CD4-positive, alpha-beta memory T cell (primary cell): Measurements from ENCODE around the gene FASTK. TPM values are rescaled to one million over a fixed set of nuclear protein-coding genes. Genes with fewer than 3 reads are reported as not detected.

Source experiments
- CTCF ChIA-PET: fragments of 350-600 bp; sonication (Branson Sonifier 250); formaldehyde crosslinking; loops from one replicate; lab custom pipeline; 2021; ENCODE audit warnings: inconsistent platforms; ENCODE audit not compliant: partially characterized antibody; lab: Charles Lee
- POLR2A ChIA-PET: fragments of 350-600 bp; sonication (Branson Sonifier 250); formaldehyde crosslinking; loops from one replicate; lab custom pipeline; 2021; ENCODE audit not compliant: partially characterized antibody; lab: Charles Lee
- DNase-seq, 5 donors: peaks; one replicate each; pipeline versions ENCODE4 v3.0.0 to v3.0.0-alpha.2; 2020 to 2022; ENCODE audit warnings: mixed read lengths in 1 of 5
- H3K27ac ChIP-seq: one replicate; pipeline ENCODE4 v1.7.0; 2013; ENCODE audit warnings: low read depth, low read length
- H3K27me3 ChIP-seq: 2 replicates; pipeline ENCODE4 v1.7.0; 2013; ENCODE audit warnings: mild to moderate bottlenecking, low read length, moderate library complexity; ENCODE audit not compliant: insufficient read depth
- H3K36me3 ChIP-seq: 2 replicates; pipeline ENCODE4 v1.7.0; 2013; ENCODE audit warnings: mild to moderate bottlenecking, low read length, moderate library complexity; ENCODE audit not compliant: insufficient read depth
- H3K4me1 ChIP-seq: 2 replicates; pipeline ENCODE4 v1.7.0; 2013; ENCODE audit warnings: mild to moderate bottlenecking, low read length, moderate library complexity; ENCODE audit not compliant: insufficient read depth
- H3K4me3 ChIP-seq, 2 donors: one replicate each; pipeline ENCODE4 v1.7.0; 2013; ENCODE audit warnings: low read length in 2 of 2, mild to moderate bottlenecking in 1 of 2
- H3K9me3 ChIP-seq, 2 donors: one replicate each; pipeline ENCODE4 v1.7.0; 2013; ENCODE audit warnings: low read length in 2 of 2, control low read depth in 1 of 2; ENCODE audit not compliant: control insufficient read depth in 1 of 2
- H3K27ac Mint-ChIP-seq, 7 donors: one replicate each; pipeline ENCODE4 v1.8.0; 2020 to 2021; ENCODE audit warnings: mixed read lengths in 7 of 7, mild to moderate bottlenecking in 6 of 7, inconsistent platforms in 3 of 7, moderate library complexity in 3 of 7
- H3K27me3 Mint-ChIP-seq, 2 donors: one replicate each; pipeline ENCODE4 v1.8.0; 2020 to 2021; ENCODE audit warnings: mixed read lengths in 2 of 2
- H3K36me3 Mint-ChIP-seq, 2 donors: one replicate each; pipeline ENCODE4 v1.8.0; 2020 to 2021; ENCODE audit warnings: mixed read lengths in 2 of 2, inconsistent platforms in 1 of 2, mild to moderate bottlenecking in 1 of 2
- H3K4me1 Mint-ChIP-seq, 4 donors: one replicate each; pipeline ENCODE4 v1.8.0; 2020 to 2021; ENCODE audit warnings: mixed read lengths in 4 of 4, mild to moderate bottlenecking in 1 of 4
- H3K4me3 Mint-ChIP-seq, 8 donors: one replicate each; pipeline ENCODE4 v1.8.0; 2020 to 2021; ENCODE audit warnings: mixed read lengths in 8 of 8, mild to moderate bottlenecking in 7 of 8, moderate library complexity in 6 of 8, inconsistent platforms in 3 of 8
- H3K9me3 Mint-ChIP-seq, 8 donors: one replicate each; pipeline ENCODE4 v1.8.0; 2020 to 2021; ENCODE audit warnings: mixed read lengths in 8 of 8, mild to moderate bottlenecking in 5 of 8, inconsistent platforms in 3 of 8, moderate library complexity in 1 of 8
- intact Hi-C: fragments of 100-400 bp; cut with micrococcal nuclease; formaldehyde crosslinking; loops from one replicate; pipeline ENCODE4 v1.15.1; 2023
- polyA plus RNA-seq, 2 donors: library from polyadenylated mRNA; unstranded; fragments of 300-500 nt; fragmentation: Illumina TruSeq; gene quantifications; one replicate each; pipeline ENCODE4 v1.2.3, GENCODE V29; 2021
- total RNA-seq, 2 experiments: library from RNA; stranded (reverse); gene quantifications; one replicate each; pipeline ENCODE4 v1.2.3, GENCODE V29; 2021

The FASTK gene
- total and polyA plus RNA-seq, 4 experiments from 2014 or later, result 51.2 to 126 (median 92.5) TPM

GRCh38 chr7:151091431-151091830 lies 10.8 kb upstream of the FASTK start:
- no peak overlapping the region for H3K4me3 ChIP-seq
- Mint-ChIP-seq H3K4me1 (peaks cover 11 to 24% (median 18%) of the 10 kb centered on the region in 4 donors), H3K4me3 (no peak overlapping the region), H3K27me3 (no peaks in the 10 kb centered on the region), H3K9me3 (no peaks in the 10 kb centered on the region), H3K36me3 (no peaks in the 10 kb centered on the region), H3K27ac (peak overlapping the region in 2 of 7 donors; percentile 2 to 29)
- no peaks in the 10 kb centered on the region for H3K36me3 ChIP-seq
- H3K27me3 ChIP-seq, result no peaks in the 10 kb centered on the region
- POLR2A ChIA-PET, result no interaction called here
- DNase-seq, result no peak
- CTCF ChIA-PET, result interaction anchor here (0.9 to 5.3 kb wide), 4 partner anchors 12 to 103 kb away, joined by 3 to 27 read pairs (median 3); no protein-coding TSS in a partner anchor
- peaks cover 25% of the 10 kb centered on the region for H3K4me1 ChIP-seq
- intact Hi-C loops, result no loop called here
- no peak overlapping the region for H3K27ac ChIP-seq
- H3K9me3 ChIP-seq, result no peaks in the 10 kb centered on the region

- DNase-seq, result no peak
- Histone ChIP-seq H3K27me3 (no peaks in the 10 kb centered on the region), H3K4me1 (peaks cover 23% of the 10 kb centered on the region), H3K4me3 (no peak overlapping the region), H3K36me3 (no peaks in the 10 kb centered on the region), H3K27ac (no peak overlapping the region), H3K9me3 (no peaks in the 10 kb centered on the region)
- Mint-ChIP-seq H3K36me3 (no peaks in the 10 kb centered on the region), H3K9me3 (no peaks in the 10 kb centered on the region), H3K27me3 (no peaks in the 10 kb centered on the region), H3K4me3 (no peak overlapping the region), H3K4me1 (peaks cover 11 to 21% (median 17%) of the 10 kb centered on the region in 4 donors), H3K27ac (peak overlapping the region in 1 of 7 donors; percentile 2)
- intact Hi-C loops, result no loop called here
- ChIA-PET CTCF (interaction anchor here (0.9 to 1.6 kb wide), 4 partner anchors 12 to 102 kb away, joined by 3 to 5 read pairs (median 3); no protein-coding TSS in a partner anchor), POLR2A (no interaction called here)
Observed at GRCh38 chr7:151091003-151091402, 10.4 kb upstream of the FASTK start.

- ChIA-PET POLR2A (interaction anchor here (1.0 kb wide), 1 partner anchor 31 kb away, joined by 3 read pairs; no protein-coding TSS in a partner anchor), CTCF (interaction anchor here (0.9 to 1.5 kb wide), 2 partner anchors 21 to 71 kb away, joined by 3 to 5 read pairs; no protein-coding TSS in a partner anchor)
- Histone ChIP-seq H3K9me3 (no peaks in the 10 kb centered on the region), H3K27me3 (no peaks in the 10 kb centered on the region), H3K36me3 (no peaks in the 10 kb centered on the region), H3K4me3 (no peak overlapping the region), H3K4me1 (peaks cover 28% of the 10 kb centered on the region), H3K27ac (no peak overlapping the region)
- no peak for DNase-seq
- no peak overlapping the region for H3K4me3 Mint-ChIP-seq
- no peaks in the 10 kb centered on the region for H3K9me3 Mint-ChIP-seq
- H3K27ac Mint-ChIP-seq, result no peak overlapping the region
- peaks cover 0 to 3% of the 10 kb centered on the region in 2 donors for H3K36me3 Mint-ChIP-seq
- H3K4me1 Mint-ChIP-seq, result peaks cover 14 to 27% (median 21%) of the 10 kb centered on the region in 4 donors
- intact Hi-C loops, result loop anchor here (10.0 kb wide), 1 partner anchor 115 kb away; the partner anchor contains the start of gene KCNH2
- no peaks in the 10 kb centered on the region for H3K27me3 Mint-ChIP-seq
Observed at GRCh38 chr7:151089893-151090730, 9.5 kb upstream of the FASTK start.

GRCh38 chr7:151088856-151089699 lies 8.5 kb upstream of the FASTK start:
- Histone ChIP-seq H3K36me3 (no peaks in the 10 kb centered on the region), H3K27me3 (no peaks in the 10 kb centered on the region), H3K4me3 (no peak overlapping the region), H3K9me3 (no peaks in the 10 kb centered on the region), H3K27ac (no peak overlapping the region), H3K4me1 (peaks cover 29% of the 10 kb centered on the region)
- Mint-ChIP-seq H3K4me1 (peaks cover 16 to 37% (median 26%) of the 10 kb centered on the region in 4 donors), H3K36me3 (peaks cover 0 to 6% of the 10 kb centered on the region in 2 donors), H3K27ac (peak overlapping the region; percentile 23 to 87 (median 71)), H3K27me3 (no peaks in the 10 kb centered on the region), H3K4me3 (peak overlapping the region; percentile 15 to 75 (median 62)), H3K9me3 (peaks cover 0 to 2% (median 0%) of the 10 kb centered on the region in 8 donors)
- intact Hi-C loops, result loop anchor here (10.0 kb wide), 1 partner anchor 114 kb away; the partner anchor contains the start of gene KCNH2
- ChIA-PET POLR2A (interaction anchor here (1.0 kb wide), 2 partner anchors 11 to 30 kb away, joined by 3 to 5 read pairs; no protein-coding TSS in a partner anchor), CTCF (interaction anchor here (1.7 to 5.6 kb wide), 2 partner anchors 19 to 22 kb away, joined by 9 to 29 read pairs; no protein-coding TSS in a partner anchor)
- DNase-seq, result no peak

- H3K4me1 ChIP-seq, result peaks cover 35% of the 10 kb centered on the region
- Mint-ChIP-seq H3K27ac (peak overlapping the region; percentile 35 to 94 (median 77)), H3K36me3 (peaks cover 0 to 10% of the 10 kb centered on the region in 2 donors), H3K4me3 (peak overlapping the region; percentile 67 to 82 (median 74)), H3K9me3 (peaks cover 0 to 2% (median 0%) of the 10 kb centered on the region in 8 donors), H3K4me1 (peaks cover 16 to 45% (median 29%) of the 10 kb centered on the region in 4 donors), H3K27me3 (no peaks in the 10 kb centered on the region)
- intact Hi-C loops, result loop anchor here (10.0 kb wide), 1 partner anchor 113 kb away; the partner anchor contains the start of gene KCNH2
- peak overlapping the region; percentile 62 for H3K27ac ChIP-seq
- no peak for DNase-seq
- no peaks in the 10 kb centered on the region for H3K27me3 ChIP-seq
- no peaks in the 10 kb centered on the region for H3K9me3 ChIP-seq
- ChIA-PET CTCF (interaction anchor here (1.1 to 5.6 kb wide), 4 partner anchors 20 to 80 kb away, joined by 3 to 29 read pairs (median 7); no protein-coding TSS in a partner anchor), POLR2A (interaction anchor here (1.0 to 1.5 kb wide), 4 partner anchors 10 to 75 kb away, joined by 4 to 5 read pairs (median 4); partner anchors contain the start of gene CDK5)
- peak overlapping the region in 1 of 2 donors; percentile 88 for H3K4me3 ChIP-seq
- H3K36me3 ChIP-seq, result no peaks in the 10 kb centered on the region
Observed at GRCh38 chr7:151088019-151088855, 7.6 kb upstream of the FASTK start.
